LNCaP clone FGC (cell line): Measurements from ENCODE around the gene ACTR2.
"Not testable (repeated sequence)": the region's sequence is repeated elsewhere in the genome, so short reads cannot be mapped to it uniquely, and the experiment has no call there.

Experiments used
- DNase-seq: peaks from one replicate; pipeline ENCODE4 v3.0.0-alpha.2; 2011; ENCODE audit warnings: low read depth
- H3K4me3 ChIP-seq: 2 replicates; pipeline ENCODE4 v1.5.1; 2011; ENCODE audit warnings: mild to moderate bottlenecking, low read depth, low read length, control low read depth
- TF ChIP-seq, protein P1 (sequence below): IDR thresholded peaks from 2 replicates; pipeline ENCODE4 v1.5.1; 2012; ENCODE audit warnings: mild to moderate bottlenecking; ENCODE audit not compliant: control insufficient read depth, insufficient read depth; ENCODE audit errors: extremely low read depth

Gene ACTR2

DNA sequence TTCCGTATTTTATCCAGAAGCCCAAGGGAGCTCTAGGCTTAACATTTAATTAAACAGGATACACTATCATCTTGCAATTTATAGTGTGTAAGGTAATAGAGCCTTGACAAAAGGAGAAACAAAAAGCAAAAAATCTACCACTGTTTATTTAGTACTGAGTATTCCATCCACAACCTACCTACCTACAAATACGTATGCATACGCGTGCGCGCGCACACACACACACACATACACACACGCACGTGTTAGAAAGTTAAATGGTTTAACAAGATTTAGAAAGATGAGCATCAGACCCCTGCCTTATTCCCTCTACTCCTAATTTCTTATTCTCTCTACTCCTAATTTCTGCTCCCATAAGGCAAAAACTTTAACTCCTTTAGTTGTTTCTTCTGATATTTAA is 14.6 kb upstream of the ACTR2 start:
- DNase-seq: no peak
- TF ChIP-seq, protein P1, sequence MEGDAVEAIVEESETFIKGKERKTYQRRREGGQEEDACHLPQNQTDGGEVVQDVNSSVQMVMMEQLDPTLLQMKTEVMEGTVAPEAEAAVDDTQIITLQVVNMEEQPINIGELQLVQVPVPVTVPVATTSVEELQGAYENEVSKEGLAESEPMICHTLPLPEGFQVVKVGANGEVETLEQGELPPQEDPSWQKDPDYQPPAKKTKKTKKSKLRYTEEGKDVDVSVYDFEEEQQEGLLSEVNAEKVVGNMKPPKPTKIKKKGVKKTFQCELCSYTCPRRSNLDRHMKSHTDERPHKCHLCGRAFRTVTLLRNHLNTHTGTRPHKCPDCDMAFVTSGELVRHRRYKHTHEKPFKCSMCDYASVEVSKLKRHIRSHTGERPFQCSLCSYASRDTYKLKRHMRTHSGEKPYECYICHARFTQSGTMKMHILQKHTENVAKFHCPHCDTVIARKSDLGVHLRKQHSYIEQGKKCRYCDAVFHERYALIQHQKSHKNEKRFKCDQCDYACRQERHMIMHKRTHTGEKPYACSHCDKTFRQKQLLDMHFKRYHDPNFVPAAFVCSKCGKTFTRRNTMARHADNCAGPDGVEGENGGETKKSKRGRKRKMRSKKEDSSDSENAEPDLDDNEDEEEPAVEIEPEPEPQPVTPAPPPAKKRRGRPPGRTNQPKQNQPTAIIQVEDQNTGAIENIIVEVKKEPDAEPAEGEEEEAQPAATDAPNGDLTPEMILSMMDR: no peak
- no peak overlapping the region for H3K4me3 ChIP-seq

DNA sequence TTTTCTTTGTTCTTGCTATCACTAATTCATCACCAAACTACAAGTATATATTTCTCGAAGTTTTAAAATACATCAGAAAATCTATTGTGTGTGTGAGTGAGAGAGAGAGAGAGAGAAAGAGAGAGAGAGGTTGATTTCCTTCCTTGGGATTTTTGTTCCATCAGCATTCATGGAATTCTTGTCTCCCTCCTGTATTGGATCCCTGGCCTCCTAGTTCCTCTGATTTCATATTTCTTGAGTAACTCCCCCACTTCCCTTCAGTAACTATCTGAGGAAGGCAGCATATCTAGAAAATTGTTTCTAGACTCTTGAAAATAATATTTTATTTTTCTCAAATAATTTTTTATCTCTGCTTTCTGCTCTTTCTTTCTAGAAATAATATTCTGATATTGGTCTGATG is 13.3 kb upstream of the ACTR2 start:
- H3K4me3 ChIP-seq: no peak overlapping the region
- TF ChIP-seq, protein P1: no peak
- no peak for DNase-seq

DNA sequence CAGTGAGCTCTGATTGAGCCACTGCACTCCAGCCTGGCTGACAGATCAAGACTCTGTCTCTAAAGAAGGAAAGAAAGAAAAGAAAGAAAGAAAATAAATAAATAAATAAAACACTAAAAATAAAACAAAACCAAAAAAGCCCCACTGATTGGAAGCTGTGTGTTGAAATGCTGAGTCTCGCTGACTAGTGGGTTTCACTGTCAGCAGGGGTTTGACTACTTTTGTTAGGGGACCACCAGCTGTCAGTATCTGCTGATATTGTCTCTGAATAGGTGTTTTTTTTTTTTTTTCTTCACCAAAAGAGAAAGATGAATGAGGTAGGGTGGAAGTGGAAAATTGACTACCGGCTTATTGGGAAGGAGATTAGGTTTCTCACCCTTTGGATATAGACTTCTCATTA is 12.8 kb upstream of the ACTR2 start:
- no peak for DNase-seq
- H3K4me3 ChIP-seq: no peak overlapping the region

GRCh38 chr2:65215946-65216345 is 11.7 kb upstream of the ACTR2 start:
- TF ChIP-seq, protein P1: no peak
- H3K4me3 ChIP-seq: no peak overlapping the region
- DNase-seq: no peak

More for the DNA sequence above, 12.8 kb upstream of the ACTR2 start:
- TF ChIP-seq, protein P1: no peak

DNA sequence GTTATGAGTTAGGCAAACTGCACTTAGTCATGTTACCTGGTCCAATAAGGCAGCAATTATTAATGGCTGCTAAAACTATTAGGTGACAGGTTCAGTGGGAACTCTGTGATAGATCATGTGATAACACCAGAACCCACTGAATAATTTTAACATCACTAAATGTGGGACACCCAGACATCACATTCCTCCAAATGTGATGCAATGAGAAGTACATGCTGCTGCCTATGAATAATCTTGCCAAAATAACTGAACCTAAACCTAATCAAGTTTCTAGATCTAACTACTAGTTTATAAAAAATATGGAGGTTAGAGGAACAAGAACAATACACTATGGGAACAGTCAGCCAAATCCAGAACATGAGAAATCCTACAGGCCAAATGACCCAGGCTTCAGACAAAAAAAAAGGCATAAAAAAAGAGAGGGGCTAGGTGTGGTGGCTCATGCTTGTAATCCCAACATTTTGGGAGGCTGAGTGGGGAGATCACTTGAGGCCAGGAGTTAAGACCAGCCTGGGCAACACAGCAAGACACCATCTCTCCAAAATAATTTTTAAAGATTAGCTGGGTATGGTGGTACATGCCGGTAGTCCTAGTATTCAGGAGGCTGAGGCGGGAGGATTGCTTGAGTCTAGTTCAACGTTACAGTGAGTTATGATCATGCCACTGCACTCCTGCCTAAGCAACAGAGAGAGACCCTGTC is 7.0 kb upstream of the ACTR2 start:
- no peak overlapping the region for H3K4me3 ChIP-seq
- TF ChIP-seq, protein P1: no peak
- DNase-seq: no peak

GRCh38 chr2:65221275-65221674 is 6.4 kb upstream of the ACTR2 start:
- DNase-seq, H3K4me3 ChIP-seq: not testable (repeated sequence)

- H3K4me3 ChIP-seq: peak overlapping the region; percentile 79
- DNase-seq: no peak
- TF ChIP-seq, protein P1: no peak
These were observed 593 bp upstream of the ACTR2 start for GRCh38 chr2:65227020-65227455.
